CD4-positive, alpha-beta T cell treated with Interleukin-6 at 100 ng/mL for 8 hours (primary cell): ENCODE data around the gene CTIF.
A peak's percentile ranks its signal among the peaks of the same experiment; 100 is the strongest.

Experiments used
- DNase-seq: peaks from one replicate; pipeline ENCODE4 v3.0.0-alpha.2; 2020; ENCODE audit warnings: mixed read lengths, low spot score

The CTIF gene

GRCh38 chr18:48667276-48668254 lies 128.7 kb downstream of the CTIF start:
- no peak for DNase-seq

- no peak for DNase-seq
Measured at GRCh38 chr18:48668466-48669179, 129.8 kb downstream of the CTIF start.

GRCh38 chr18:48669180-48669675 lies 130.4 kb downstream of the CTIF start:
- DNase-seq = no peak

- DNase-seq = no peak
Measured at GRCh38 chr18:48669991-48670750, 131.3 kb downstream of the CTIF start.

- no peak for DNase-seq
Measured at GRCh38 chr18:48670751-48671560, 132.1 kb downstream of the CTIF start.

GRCh38 chr18:48671561-48671945 lies 132.7 kb downstream of the CTIF start:
- no peak for DNase-seq

GRCh38 chr18:48672671-48673340 lies 134.0 kb downstream of the CTIF start:
- DNase-seq = no peak

- DNase-seq = no peak
Measured at GRCh38 chr18:48673456-48673852, 134.6 kb downstream of the CTIF start.

- no peak for DNase-seq
Measured at GRCh38 chr18:48673853-48674721, 135.3 kb downstream of the CTIF start.

GRCh38 chr18:48674758-48675351 lies 136.0 kb downstream of the CTIF start:
- no peak for DNase-seq

- peak; percentile 81 for DNase-seq
Measured at GRCh38 chr18:48675352-48675761, 136.5 kb downstream of the CTIF start.

GRCh38 chr18:48675912-48676311 lies 137.1 kb downstream of the CTIF start:
- DNase-seq = no peak

GRCh38 chr18:48676346-48676745 lies 137.5 kb downstream of the CTIF start:
- DNase-seq = no peak

- peak; percentile 49 for DNase-seq
Measured at GRCh38 chr18:48676756-48677368, 138.0 kb downstream of the CTIF start.

- DNase-seq = no peak
Measured at GRCh38 chr18:48678237-48679115, 139.6 kb downstream of the CTIF start.

- DNase-seq = no peak
Measured at GRCh38 chr18:48679236-48679635, 140.4 kb downstream of the CTIF start.

GRCh38 chr18:48680339-48681250 lies 141.8 kb downstream of the CTIF start:
- DNase-seq = no peak
